Measurements from ENCODE around the gene SEPTIN7.

DNA sequence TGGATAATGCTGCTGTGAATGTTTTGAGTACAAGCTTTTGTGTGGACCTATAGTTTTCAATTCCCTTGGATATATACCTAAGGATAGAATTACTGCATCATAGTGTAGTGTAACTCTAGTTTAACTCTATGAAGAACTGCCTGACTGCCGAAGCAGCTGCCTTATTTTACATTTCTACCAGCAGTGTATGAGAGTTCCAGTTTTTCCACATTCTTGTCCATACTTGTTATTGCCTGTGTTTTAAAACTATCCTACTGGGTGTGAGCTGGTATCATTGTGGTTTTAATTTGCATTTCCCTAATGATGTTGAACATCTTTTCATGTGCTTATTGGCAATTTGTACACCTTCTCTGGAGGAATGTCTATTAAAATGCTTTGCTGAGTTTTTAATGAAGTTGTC lies 15.7 kb downstream of the SEPTIN7 start:
- TF ChIP-seq POLR2AphosphoS5 (IDR thresholded peaks at IDR 0.05; ENCODE audit: insufficient read depth in 1 of 2, low read depth in 1 of 2) = no peak
- TF ChIP-seq, protein P1, sequence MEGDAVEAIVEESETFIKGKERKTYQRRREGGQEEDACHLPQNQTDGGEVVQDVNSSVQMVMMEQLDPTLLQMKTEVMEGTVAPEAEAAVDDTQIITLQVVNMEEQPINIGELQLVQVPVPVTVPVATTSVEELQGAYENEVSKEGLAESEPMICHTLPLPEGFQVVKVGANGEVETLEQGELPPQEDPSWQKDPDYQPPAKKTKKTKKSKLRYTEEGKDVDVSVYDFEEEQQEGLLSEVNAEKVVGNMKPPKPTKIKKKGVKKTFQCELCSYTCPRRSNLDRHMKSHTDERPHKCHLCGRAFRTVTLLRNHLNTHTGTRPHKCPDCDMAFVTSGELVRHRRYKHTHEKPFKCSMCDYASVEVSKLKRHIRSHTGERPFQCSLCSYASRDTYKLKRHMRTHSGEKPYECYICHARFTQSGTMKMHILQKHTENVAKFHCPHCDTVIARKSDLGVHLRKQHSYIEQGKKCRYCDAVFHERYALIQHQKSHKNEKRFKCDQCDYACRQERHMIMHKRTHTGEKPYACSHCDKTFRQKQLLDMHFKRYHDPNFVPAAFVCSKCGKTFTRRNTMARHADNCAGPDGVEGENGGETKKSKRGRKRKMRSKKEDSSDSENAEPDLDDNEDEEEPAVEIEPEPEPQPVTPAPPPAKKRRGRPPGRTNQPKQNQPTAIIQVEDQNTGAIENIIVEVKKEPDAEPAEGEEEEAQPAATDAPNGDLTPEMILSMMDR (IDR thresholded peaks at IDR 0.05) = no peak

Data from vagina (tissue), 2 donors.